PC-9 (cell line): Measurements from ENCODE around the gene TSPOAP1. TPM values are rescaled to one million over a fixed set of nuclear protein-coding genes. Genes with fewer than 3 reads are reported as not detected.

Source experiments
- BruUV-seq: library from RNA; stranded (reverse); fragments of 400-500 nt; replicated peaks from 2 replicates; lab custom pipeline; 2021; lab: Mats Ljungman, UMichigan
- CTCF ChIA-PET: fragments of 300-600 bp; sonication (Branson Sonifier 250); formaldehyde crosslinking; loops from one replicate; lab custom pipeline; 2022; ENCODE audit warnings: antibody characterized with exemption; lab: Charles Lee
- POLR2A ChIA-PET: fragments of 300-600 bp; sonication (Branson Sonifier 250); formaldehyde crosslinking; loops from one replicate; lab custom pipeline; 2022; ENCODE audit warnings: antibody characterized with exemption; ENCODE audit not compliant: unreplicated experiment; lab: Charles Lee
- DNase-seq, 2 experiments: peaks; one replicate each; pipeline versions ENCODE4 v3.0.0 to v3.0.0-alpha.2; 2015 to 2022; ENCODE audit warnings: mixed read lengths in 1 of 2
- H2AFZ ChIP-seq: fragments of 200-600 bp; sonication (generic); 2 replicates; pipeline ENCODE4 v1.8.1; 2017; ENCODE audit warnings: antibody characterized with exemption
- H3F3A ChIP-seq: fragments of 200-600 bp; sonication (generic); 2 replicates; pipeline ENCODE4 v1.8.1; 2017; ENCODE audit warnings: antibody characterized with exemption, mild to moderate bottlenecking, low read depth; ENCODE audit not compliant: insufficient read depth
- H3K27ac ChIP-seq: fragments of 200-600 bp; sonication (generic); 2 replicates; pipeline ENCODE4 v1.6.1; 2016; ENCODE audit warnings: mixed run types
- H3K27me3 ChIP-seq: fragments of 200-600 bp; sonication (generic); 2 replicates; pipeline ENCODE4 v1.6.1; 2016; ENCODE audit warnings: low read depth, mixed run types; ENCODE audit not compliant: insufficient read depth
- H3K36me3 ChIP-seq: fragments of 200-600 bp; sonication (generic); 2 replicates; pipeline ENCODE4 v1.6.1; 2016; ENCODE audit warnings: low read depth, mixed run types
- H3K4me1 ChIP-seq: fragments of 200-600 bp; sonication (generic); replicated peaks from 2 replicates; pipeline ENCODE4 v1.6.1; 2016; ENCODE audit warnings: mixed run types; ENCODE audit not compliant: insufficient read depth
- H3K4me2 ChIP-seq: fragments of 200-600 bp; sonication (generic); 2 replicates; pipeline ENCODE4 v1.6.1; 2017; ENCODE audit warnings: mixed run types
- H3K4me3 ChIP-seq: fragments of 200-600 bp; sonication (generic); 2 replicates; pipeline ENCODE4 v1.6.1; 2016; ENCODE audit warnings: mixed run types
- H3K79me2 ChIP-seq: fragments of 200-600 bp; sonication (generic); 2 replicates; pipeline ENCODE4 v1.6.1; 2017; ENCODE audit warnings: low read depth, mixed run types
- H3K9me2 ChIP-seq: fragments of 200-600 bp; sonication (generic); 2 replicates; pipeline ENCODE4 v1.8.1; 2017; ENCODE audit warnings: mild to moderate bottlenecking; ENCODE audit not compliant: insufficient read depth
- H3K9me3 ChIP-seq: fragments of 200-600 bp; sonication (generic); 2 replicates; pipeline ENCODE4 v1.8.1; 2016; ENCODE audit warnings: low read depth; ENCODE audit not compliant: insufficient read depth
- H4K20me1 ChIP-seq: fragments of 200-600 bp; sonication (generic); 2 replicates; pipeline ENCODE4 v1.8.1; 2017; ENCODE audit not compliant: insufficient read depth
- CTCF ChIP-seq: fragments of 200-600 bp; sonication (generic); conservative IDR thresholded peaks from 2 replicates; pipeline ENCODE4 v1.6.1; 2017; ENCODE audit warnings: mixed run types, antibody characterized with exemption, mild to moderate bottlenecking, moderate library complexity
- EZH2 ChIP-seq: fragments of 200-600 bp; sonication (generic); IDR thresholded peaks from 2 replicates; pipeline ENCODE4 v1.8.0; 2017; ENCODE audit warnings: antibody characterized with exemption, low read depth
- intact Hi-C: fragments of 100-400 bp; cut with micrococcal nuclease; formaldehyde crosslinking; loops from one replicate; pipeline ENCODE4 v1.10.0; 2022; ENCODE audit not compliant: unreplicated experiment
- total RNA-seq: library from RNA; stranded (reverse); gene quantifications from 2 replicates; pipeline ENCODE4 v1.2.3, GENCODE V29; 2021

TSPOAP1 gene
- total RNA-seq, 1 experiment from 2014 or later = 0.15 TPM

- no peak overlapping the region for H3K27ac ChIP-seq
- CTCF ChIA-PET = no interaction called here
- DNase-seq = no peak
Observed at GRCh38 chr17:58312829-58313228, 15.8 kb downstream of the TSPOAP1 start.

DNA sequence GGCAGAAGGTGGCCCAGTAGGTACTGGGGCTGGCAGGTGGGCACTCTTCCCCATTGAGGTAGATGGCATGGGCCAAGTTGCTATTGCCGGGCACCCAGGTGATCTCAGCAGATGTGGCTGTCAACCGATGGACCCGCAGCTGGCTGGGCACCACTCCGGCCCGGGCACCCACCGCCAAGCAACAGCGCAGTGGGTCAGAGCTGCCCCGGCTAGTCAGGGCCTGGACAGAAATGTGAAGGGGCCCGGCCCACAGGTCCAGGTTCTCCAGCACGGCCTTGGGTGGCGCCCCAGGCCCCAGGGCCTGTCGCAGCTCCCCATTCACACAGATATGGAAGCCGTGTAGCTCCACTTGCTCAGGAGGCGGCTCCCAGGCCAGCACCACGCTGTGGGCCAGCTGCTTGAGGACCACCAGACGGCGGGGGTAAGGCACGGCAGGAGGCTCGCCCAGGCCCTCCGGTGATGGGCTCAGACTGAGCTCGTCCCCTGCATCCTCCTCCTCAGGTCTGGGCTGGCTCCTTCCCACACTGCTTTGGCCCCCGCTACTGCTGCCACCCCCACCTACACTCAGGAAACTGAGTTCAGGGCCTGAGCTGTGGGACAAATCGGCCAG is 16.5 kb downstream of the TSPOAP1 start:
- CTCF ChIA-PET = no interaction called here
- no peaks in the 10 kb centered on the region for H3K9me3 ChIP-seq
- no peak for TF ChIP-seq CTCF
- no peak for TF ChIP-seq EZH2
- no peaks in the 10 kb centered on the region for H3K79me2 ChIP-seq
- H3K27ac ChIP-seq = no peak overlapping the region
- intact Hi-C loops = loop anchor here (10.0 kb wide), 1 partner anchor 693 kb away; no protein-coding TSS in a partner anchor
- H3K9me2 ChIP-seq = no peaks in the 10 kb centered on the region
- H2AFZ ChIP-seq = no peak overlapping the region
- no peak overlapping the region for H3K4me2 ChIP-seq
- H3K27me3 ChIP-seq = peaks cover 92% of the 10 kb centered on the region
- DNase-seq = no peak
- no peaks in the 10 kb centered on the region for H3F3A ChIP-seq
- no peaks in the 10 kb centered on the region for H3K36me3 ChIP-seq
- H3K4me1 ChIP-seq = no peaks in the 10 kb centered on the region
- no TSS peak for BruUV-seq
- POLR2A ChIA-PET = no interaction called here
- H3K4me3 ChIP-seq = no peak overlapping the region
- H4K20me1 ChIP-seq = no peaks in the 10 kb centered on the region; the same call in 1 of the 2 replicates

More at GRCh38 chr17:58312829-58313228, 15.8 kb downstream of the TSPOAP1 start:
- Histone ChIP-seq H3K79me2 (no peaks in the 10 kb centered on the region), H3K36me3 (no peaks in the 10 kb centered on the region), H3K9me2 (no peaks in the 10 kb centered on the region), H2AFZ (no peak overlapping the region), H3K4me3 (no peak overlapping the region), H3K4me1 (no peaks in the 10 kb centered on the region), H3K27me3 (peaks cover 85% of the 10 kb centered on the region), H4K20me1 (no peaks in the 10 kb centered on the region; the same call in 1 of the 2 replicates), H3K9me3 (no peaks in the 10 kb centered on the region), H3K4me2 (no peak overlapping the region), H3F3A (no peaks in the 10 kb centered on the region)
- BruUV-seq = no TSS peak
- POLR2A ChIA-PET = no interaction called here
- TF ChIP-seq CTCF (peak; percentile 19; the same call in 1 of the 2 replicates), EZH2 (no peak)
- intact Hi-C loops = loop anchor here (10.0 kb wide), 1 partner anchor 692 kb away; no protein-coding TSS in a partner anchor

DNA sequence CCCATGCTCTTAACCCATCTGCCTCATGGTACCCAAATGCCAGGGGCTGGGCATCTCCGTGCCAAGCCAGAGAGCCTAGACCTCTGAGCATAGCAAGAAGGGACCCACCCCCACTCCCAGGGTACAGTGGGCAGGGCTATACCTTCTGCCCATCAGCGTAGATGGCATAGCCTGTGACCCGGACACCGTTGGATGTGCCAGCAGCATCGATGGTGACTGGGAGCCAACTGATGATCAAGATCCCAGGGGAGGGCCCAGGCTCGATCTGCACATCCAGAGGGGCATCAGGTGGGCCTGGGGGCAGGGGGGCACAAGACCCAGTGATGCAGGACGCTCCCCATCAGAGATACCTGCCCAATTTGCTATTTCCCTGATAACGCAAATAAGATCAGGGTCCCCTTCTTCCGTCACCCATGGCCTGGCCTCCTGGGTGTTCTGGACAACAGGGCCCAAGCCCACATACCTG is 17.1 kb downstream of the TSPOAP1 start:
- no peak for DNase-seq
- Histone ChIP-seq H3K4me3 (no peak overlapping the region), H3K9me3 (no peaks in the 10 kb centered on the region), H3K36me3 (no peaks in the 10 kb centered on the region), H3K4me2 (no peak overlapping the region), H3K9me2 (no peaks in the 10 kb centered on the region), H3K79me2 (no peaks in the 10 kb centered on the region), H4K20me1 (no peaks in the 10 kb centered on the region; the same call in 1 of the 2 replicates), H3K27me3 (peaks cover 92% of the 10 kb centered on the region), H3K27ac (no peak overlapping the region), H3K4me1 (no peaks in the 10 kb centered on the region), H2AFZ (no peak overlapping the region), H3F3A (no peaks in the 10 kb centered on the region)
- no TSS peak for BruUV-seq
- TF ChIP-seq CTCF = no peak
- no peak for TF ChIP-seq EZH2
- POLR2A ChIA-PET = no interaction called here
- CTCF ChIA-PET = no interaction called here
- intact Hi-C loops = loop anchor here (10.0 kb wide), 1 partner anchor 693 kb away; no protein-coding TSS in a partner anchor
